CD4-positive, alpha-beta T cell (primary cell): ENCODE data around the gene C11orf21. TPM values are rescaled to one million over a fixed set of nuclear protein-coding genes. Genes with fewer than 3 reads are reported as not detected.

Experiments used
- ATAC-seq: fragments of 200-7000 bp; cut with Tn5 transposase; one replicate; pipeline ENCODE4 v1.10.0; 2022; ENCODE audit warnings: mild to moderate bottlenecking; ENCODE audit not compliant: poor library complexity
- CTCF ChIA-PET: fragments of 350-600 bp; sonication (Branson Sonifier 250); formaldehyde crosslinking; loops from one replicate; lab custom pipeline; 2021; ENCODE audit warnings: antibody characterized with exemption, inconsistent platforms; lab: Charles Lee
- POLR2A ChIA-PET: fragments of 350-600 bp; sonication (Branson Sonifier 250); formaldehyde crosslinking; loops from one replicate; lab custom pipeline; 2021; ENCODE audit warnings: antibody characterized with exemption, inconsistent platforms; lab: Charles Lee
- DNase-seq, 14 experiments: peaks; one replicate each; pipeline ENCODE4 v3.0.0-alpha.2; 2013 to 2020; ENCODE audit warnings: mixed read lengths in 2 of 14
- H3K27ac ChIP-seq, 2 donors: one replicate each; pipeline versions ENCODE4 v1.5.1 to v1.7.0; 2013; ENCODE audit warnings: low read length in 2 of 2, low read depth in 1 of 2, mild to moderate bottlenecking in 1 of 2
- H3K27me3 ChIP-seq, 2 experiments: 1 replicate in 1 of 2; 2 replicates in 1 of 2; pipeline versions ENCODE4 v1.6.1 to v1.7.0; 2013; ENCODE audit warnings: low read length in 2 of 2, control low read depth in 1 of 2, mild to moderate bottlenecking in 1 of 2, moderate library complexity in 1 of 2; ENCODE audit not compliant: insufficient read depth in 2 of 2, control insufficient read depth in 1 of 2
- H3K36me3 ChIP-seq: one replicate; pipeline ENCODE4 v1.6.1; 2013; ENCODE audit warnings: low read length, control low read depth; ENCODE audit not compliant: insufficient read depth
- H3K4me1 ChIP-seq: one replicate; pipeline ENCODE4 v1.6.1; 2013; ENCODE audit warnings: low read length, control low read depth; ENCODE audit not compliant: insufficient read depth
- H3K4me3 ChIP-seq: one replicate; pipeline ENCODE4 v1.5.1; 2013; ENCODE audit warnings: mild to moderate bottlenecking, low read length, moderate library complexity
- H3K9me3 ChIP-seq, 2 experiments: 1 replicate in 1 of 2; 2 replicates in 1 of 2; pipeline versions ENCODE4 v1.6.1 to v1.7.0; 2013; ENCODE audit warnings: low read length in 2 of 2, mild to moderate bottlenecking in 2 of 2, control low read depth in 1 of 2, moderate library complexity in 1 of 2; ENCODE audit not compliant: control insufficient read depth in 1 of 2, insufficient read depth in 1 of 2
- H3K27ac Mint-ChIP-seq: one replicate; pipeline ENCODE4 v1.8.0; 2020; ENCODE audit warnings: mixed read lengths
- H3K27me3 Mint-ChIP-seq: one replicate; pipeline ENCODE4 v1.8.0; 2021; ENCODE audit warnings: mixed read lengths
- H3K36me3 Mint-ChIP-seq: one replicate; pipeline ENCODE4 v1.8.0; 2021; ENCODE audit warnings: low read depth, mixed read lengths
- H3K4me1 Mint-ChIP-seq: one replicate; pipeline ENCODE4 v1.8.0; 2021; ENCODE audit warnings: low read depth, mixed read lengths
- H3K4me3 Mint-ChIP-seq: one replicate; pipeline ENCODE4 v1.8.0; 2020; ENCODE audit warnings: mild to moderate bottlenecking, mixed read lengths
- H3K9me3 Mint-ChIP-seq: one replicate; pipeline ENCODE4 v1.8.0; 2020; ENCODE audit warnings: mixed read lengths
- intact Hi-C, 2 experiments: fragments of 100-400 bp; cut with DNase I in 1 of 2; cut with micrococcal nuclease in 1 of 2; formaldehyde crosslinking; loops; one replicate each; pipeline versions ENCODE4 v1.15.1 to v1.9.0; 2023 to 2025; cut with DNase I, micrococcal nuclease
- total RNA-seq, 174 experiments: library from RNA in 2 of 174; stranded (reverse) in 2 of 174; gene quantifications; one replicate each; pipeline ENCODE4 v1.2.3 and lab custom pipeline; 2021 to 2026
- TF ChIP-seq, protein P1 (sequence below): fragments of 200-600 bp; IDR thresholded peaks from one replicate; pipeline ENCODE4 v1.8.0; 2022; ENCODE audit warnings: antibody characterized with exemption, mild to moderate bottlenecking

Gene C11orf21
- total RNA-seq, 2 experiments from 2014 or later = 71.2 to 71.7 TPM

DNA sequence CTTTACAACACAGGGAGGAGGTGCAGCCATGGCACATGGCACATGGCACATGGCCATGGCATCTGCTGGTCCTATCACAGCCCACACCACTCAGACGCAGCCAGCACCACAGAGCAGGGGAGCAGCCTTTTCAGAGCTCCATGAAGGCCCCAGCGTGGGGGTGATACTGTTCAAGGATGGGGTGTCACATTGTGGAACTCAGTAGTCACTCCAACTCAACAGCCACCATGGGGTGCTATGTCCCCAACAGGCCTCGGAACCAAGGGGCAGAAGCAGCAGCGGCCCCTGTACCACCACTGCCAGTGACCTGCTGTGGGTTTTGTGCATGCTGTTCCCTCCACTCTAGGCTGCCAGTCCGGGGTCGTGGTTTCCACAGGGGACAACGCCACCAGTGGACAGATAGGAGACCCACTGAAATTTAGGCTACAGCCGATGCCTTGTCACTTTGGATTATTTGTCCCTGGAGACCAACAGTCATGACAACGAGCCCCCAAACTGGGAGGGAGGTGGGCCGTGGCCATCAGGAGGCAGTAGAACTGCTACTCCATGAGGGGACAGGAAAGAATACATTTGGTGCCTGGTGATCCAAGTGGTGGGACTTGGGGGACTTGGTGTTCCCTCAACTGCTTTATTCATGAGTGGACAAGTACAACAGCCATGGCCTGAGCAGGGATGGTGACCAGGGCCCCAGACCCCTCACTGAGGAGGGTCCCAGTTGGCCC is 45.0 kb upstream of the C11orf21 start:
- Mint-ChIP-seq H3K4me1 (no peaks in the 10 kb centered on the region), H3K4me3 (no peak overlapping the region), H3K27ac (no peak overlapping the region), H3K9me3 (peaks cover 4% of the 10 kb centered on the region), H3K27me3 (no peaks in the 10 kb centered on the region), H3K36me3 (peaks cover 5% of the 10 kb centered on the region)
- intact Hi-C loops = no loop called here
- TF ChIP-seq, protein P1, sequence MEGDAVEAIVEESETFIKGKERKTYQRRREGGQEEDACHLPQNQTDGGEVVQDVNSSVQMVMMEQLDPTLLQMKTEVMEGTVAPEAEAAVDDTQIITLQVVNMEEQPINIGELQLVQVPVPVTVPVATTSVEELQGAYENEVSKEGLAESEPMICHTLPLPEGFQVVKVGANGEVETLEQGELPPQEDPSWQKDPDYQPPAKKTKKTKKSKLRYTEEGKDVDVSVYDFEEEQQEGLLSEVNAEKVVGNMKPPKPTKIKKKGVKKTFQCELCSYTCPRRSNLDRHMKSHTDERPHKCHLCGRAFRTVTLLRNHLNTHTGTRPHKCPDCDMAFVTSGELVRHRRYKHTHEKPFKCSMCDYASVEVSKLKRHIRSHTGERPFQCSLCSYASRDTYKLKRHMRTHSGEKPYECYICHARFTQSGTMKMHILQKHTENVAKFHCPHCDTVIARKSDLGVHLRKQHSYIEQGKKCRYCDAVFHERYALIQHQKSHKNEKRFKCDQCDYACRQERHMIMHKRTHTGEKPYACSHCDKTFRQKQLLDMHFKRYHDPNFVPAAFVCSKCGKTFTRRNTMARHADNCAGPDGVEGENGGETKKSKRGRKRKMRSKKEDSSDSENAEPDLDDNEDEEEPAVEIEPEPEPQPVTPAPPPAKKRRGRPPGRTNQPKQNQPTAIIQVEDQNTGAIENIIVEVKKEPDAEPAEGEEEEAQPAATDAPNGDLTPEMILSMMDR = no peak
- CTCF ChIA-PET = no interaction called here
- Histone ChIP-seq H3K9me3 (peaks cover 0 to 25% of the 10 kb centered on the region in 2 experiments), H3K27me3 (no peaks in the 10 kb centered on the region), H3K27ac (no peak overlapping the region), H3K36me3 (no peaks in the 10 kb centered on the region), H3K4me1 (no peaks in the 10 kb centered on the region), H3K4me3 (no peak overlapping the region)
- no peak for ATAC-seq
- POLR2A ChIA-PET = no interaction called here
- no peak for DNase-seq

DNA sequence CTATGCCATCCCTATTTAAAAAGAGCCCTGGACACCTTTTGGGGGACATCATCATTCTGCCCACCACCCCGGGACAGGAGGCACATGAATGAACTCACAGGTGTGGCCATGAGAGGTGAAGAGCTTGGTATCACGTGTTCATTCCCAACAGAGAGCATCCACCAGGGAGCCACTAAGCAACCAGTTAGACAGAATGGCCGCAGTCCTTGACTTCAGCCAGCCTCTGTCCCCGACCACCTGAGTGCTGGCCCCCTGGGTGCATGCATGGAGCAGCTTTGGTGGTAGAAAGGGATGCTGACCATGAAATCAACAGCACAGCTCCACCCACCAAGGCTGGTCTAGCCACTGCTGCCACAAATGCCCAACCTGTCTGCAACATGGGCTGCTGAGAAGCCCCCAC is 44.3 kb upstream of the C11orf21 start:
- Mint-ChIP-seq H3K27me3 (no peaks in the 10 kb centered on the region), H3K9me3 (peaks cover 4% of the 10 kb centered on the region), H3K27ac (no peak overlapping the region), H3K4me3 (no peak overlapping the region), H3K36me3 (peaks cover 5% of the 10 kb centered on the region), H3K4me1 (no peaks in the 10 kb centered on the region)
- no peaks in the 10 kb centered on the region for H3K27me3 ChIP-seq
- no peak for ATAC-seq
- H3K4me1 ChIP-seq = no peaks in the 10 kb centered on the region
- ChIA-PET POLR2A (no interaction called here), CTCF (no interaction called here)
- H3K9me3 ChIP-seq = peaks cover 0 to 22% of the 10 kb centered on the region in 2 experiments
- DNase-seq = no peak
- TF ChIP-seq, protein P1 = no peak
- no peak overlapping the region for H3K27ac ChIP-seq
- H3K4me3 ChIP-seq = no peak overlapping the region
- intact Hi-C loops = no loop called here
- H3K36me3 ChIP-seq = no peaks in the 10 kb centered on the region

DNA sequence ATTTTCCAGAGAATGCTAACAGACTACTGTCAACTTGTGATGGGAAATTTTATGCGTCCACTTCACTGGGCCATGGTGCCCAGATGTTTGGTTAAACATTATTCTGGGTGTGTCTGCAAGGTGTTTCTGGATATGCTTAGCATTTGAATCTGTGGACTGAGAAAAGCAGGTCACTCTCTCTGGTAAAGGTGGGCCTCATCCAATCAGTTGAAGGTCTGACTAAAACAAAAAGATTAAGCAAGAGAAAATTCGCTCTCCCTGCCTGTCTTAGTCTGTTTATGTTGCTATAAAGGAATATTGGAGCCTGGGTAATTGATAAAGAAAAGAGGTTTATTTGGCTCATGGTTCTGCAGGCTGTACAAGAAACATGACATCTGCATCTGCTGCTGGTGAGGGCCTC is 43.3 kb upstream of the C11orf21 start:
- Histone ChIP-seq H3K36me3 (no peaks in the 10 kb centered on the region), H3K4me1 (no peaks in the 10 kb centered on the region), H3K27ac (no peak overlapping the region), H3K27me3 (no peaks in the 10 kb centered on the region), H3K4me3 (no peak overlapping the region), H3K9me3 (peaks cover 0 to 21% of the 10 kb centered on the region in 2 experiments)
- H3K27ac Mint-ChIP-seq = no peak overlapping the region
- ChIA-PET CTCF (no interaction called here), POLR2A (no interaction called here)
- ATAC-seq = no peak
- no peak overlapping the region for H3K4me3 Mint-ChIP-seq
- TF ChIP-seq, protein P1 = no peak
- no peaks in the 10 kb centered on the region for H3K27me3 Mint-ChIP-seq
- intact Hi-C loops = no loop called here
- peaks cover 5% of the 10 kb centered on the region for H3K36me3 Mint-ChIP-seq
- peaks cover 4% of the 10 kb centered on the region for H3K9me3 Mint-ChIP-seq
- DNase-seq = no peak
- H3K4me1 Mint-ChIP-seq = no peaks in the 10 kb centered on the region
